Activated CD8-positive, alpha-beta T cell treated with anti-CD3 and anti-CD28 coated beads, Interleukin-2, amount 10 ng/mL, durations not matched to agents 7 days and 5 days (primary cell): Measurements from ENCODE around the gene PLA2G4F. TPM values are rescaled to one million over a fixed set of nuclear protein-coding genes. Genes with fewer than 3 reads are reported as not detected.

Experiments used
- ATAC-seq: fragments of 150-1000 bp; cut with Tn5 transposase; one replicate; pipeline ENCODE4 v1.10.0; 2021; ENCODE audit warnings: moderate library complexity
- CTCF ChIA-PET: fragments of 350-600 bp; sonication (Branson Sonifier 250); formaldehyde crosslinking; loops from one replicate; lab custom pipeline; 2021; ENCODE audit warnings: antibody characterized with exemption; lab: Charles Lee
- POLR2A ChIA-PET: fragments of 350-600 bp; sonication (Branson Sonifier 250); formaldehyde crosslinking; loops from one replicate; lab custom pipeline; 2021; ENCODE audit warnings: antibody characterized with exemption; lab: Charles Lee
- DNase-seq: peaks from one replicate; pipeline ENCODE4 v3.0.0-alpha.2; 2020
- H3K27ac Mint-ChIP-seq: one replicate; pipeline ENCODE4 v1.8.0; 2021; ENCODE audit warnings: mild to moderate bottlenecking, mixed read lengths
- H3K27me3 Mint-ChIP-seq: one replicate; pipeline ENCODE4 v1.8.0; 2021; ENCODE audit warnings: low read depth, mixed read lengths
- H3K36me3 Mint-ChIP-seq: one replicate; pipeline ENCODE4 v1.8.0; 2021; ENCODE audit warnings: low read depth, mixed read lengths
- H3K4me1 Mint-ChIP-seq: one replicate; pipeline ENCODE4 v1.8.0; 2021; ENCODE audit warnings: low read depth, mixed read lengths
- H3K4me3 Mint-ChIP-seq: one replicate; pipeline ENCODE4 v1.8.0; 2021; ENCODE audit warnings: mild to moderate bottlenecking, mixed read lengths
- H3K9me3 Mint-ChIP-seq: one replicate; pipeline ENCODE4 v1.8.0; 2022; ENCODE audit warnings: mixed read lengths; ENCODE audit not compliant: insufficient read depth
- total RNA-seq, 2 experiments: library from RNA; stranded (reverse); gene quantifications; one replicate each; pipeline ENCODE4 v1.2.3, GENCODE V29; 2021

The PLA2G4F gene
- total RNA-seq, 2 experiments from 2014 or later = not detected

DNA sequence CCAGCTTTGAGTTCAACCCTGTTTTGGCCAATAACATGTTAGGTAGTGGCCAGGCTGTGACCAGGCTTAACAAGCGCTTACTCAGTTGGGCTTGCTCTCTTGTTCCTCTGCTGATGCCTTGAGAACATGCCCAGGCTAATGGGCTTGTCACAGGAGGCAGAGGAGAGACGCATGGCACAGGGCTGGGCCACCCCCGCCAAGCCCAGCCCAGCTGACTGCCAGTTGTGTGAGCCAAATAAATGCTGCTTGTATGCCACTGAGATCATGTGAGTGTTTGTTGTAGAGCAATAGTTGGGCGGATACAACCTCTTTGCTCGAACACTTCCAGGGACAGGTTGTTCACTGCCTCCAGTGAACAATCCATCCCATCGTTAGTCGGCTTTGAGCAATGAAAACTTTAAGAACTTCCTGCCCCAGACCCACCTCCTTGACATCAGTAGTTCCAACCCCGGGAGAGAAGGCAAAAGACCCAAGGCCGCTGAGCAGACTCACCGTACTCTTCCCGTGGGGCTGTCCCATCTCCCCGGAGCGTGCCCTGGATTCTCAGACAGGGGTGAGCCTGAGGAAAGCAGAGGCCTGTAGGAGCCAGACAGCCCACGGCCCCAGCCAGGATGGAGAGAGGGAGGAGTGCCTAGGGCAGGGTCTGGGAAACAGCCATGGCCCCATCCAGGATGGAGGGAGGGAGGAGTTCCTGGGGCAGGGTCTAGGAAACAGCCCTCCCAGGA is 4.1 kb downstream of the PLA2G4F start:
- ChIA-PET CTCF (no interaction called here), POLR2A (no interaction called here)
- Mint-ChIP-seq H3K4me1 (no peaks in the 10 kb centered on the region), H3K9me3 (no peaks in the 10 kb centered on the region), H3K4me3 (no peak overlapping the region), H3K27ac (no peak overlapping the region), H3K36me3 (no peaks in the 10 kb centered on the region), H3K27me3 (no peaks in the 10 kb centered on the region)
- no peak for ATAC-seq
- DNase-seq = no peak

DNA sequence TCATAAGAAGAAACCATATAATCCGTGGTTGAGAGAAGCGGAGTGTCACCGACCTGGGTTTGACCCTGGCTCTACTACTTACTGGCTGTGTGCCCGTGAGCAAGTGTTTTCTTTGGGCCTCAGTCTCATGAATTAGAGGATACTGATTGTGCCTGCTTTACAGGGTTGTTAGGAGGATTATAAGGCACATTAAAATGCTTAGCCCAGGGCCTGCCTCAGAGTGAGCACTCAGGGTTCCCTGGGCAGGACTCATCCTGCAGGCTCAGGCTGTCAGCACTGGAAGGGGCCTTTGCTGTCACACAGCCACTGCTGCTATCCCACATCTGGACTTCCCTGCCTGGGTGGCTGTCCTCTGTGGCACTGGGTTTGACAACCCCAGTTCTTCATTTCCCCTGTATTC is 4.7 kb downstream of the PLA2G4F start:
- no peak for ATAC-seq
- CTCF ChIA-PET = no interaction called here

DNA sequence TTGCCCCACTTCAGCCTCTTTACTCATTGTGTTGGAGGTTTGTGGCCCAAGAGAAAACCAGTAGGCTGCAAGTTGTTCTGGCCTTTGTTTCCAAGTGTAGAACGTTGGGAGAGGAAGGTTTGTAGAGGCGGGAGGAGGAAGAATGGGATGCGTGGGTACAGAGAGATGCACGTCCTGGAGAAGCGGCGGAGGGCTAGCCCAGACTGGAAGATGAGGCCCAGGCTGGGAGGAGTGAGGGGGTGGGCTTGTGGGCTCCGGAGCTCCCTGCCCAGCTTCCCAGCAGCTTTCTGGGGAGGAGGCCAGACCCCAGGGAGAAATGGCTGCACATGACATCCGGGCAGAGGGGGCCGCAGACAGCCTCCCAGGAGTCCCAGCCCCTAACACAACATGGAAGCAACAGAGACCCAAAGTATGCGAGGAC is 5.3 kb downstream of the PLA2G4F start:
- CTCF ChIA-PET = no interaction called here
- Mint-ChIP-seq H3K36me3 (no peaks in the 10 kb centered on the region), H3K27me3 (no peaks in the 10 kb centered on the region), H3K9me3 (no peaks in the 10 kb centered on the region), H3K4me1 (no peaks in the 10 kb centered on the region), H3K4me3 (no peak overlapping the region), H3K27ac (no peak overlapping the region)
- ATAC-seq = no peak
- DNase-seq = no peak
- POLR2A ChIA-PET = no interaction called here

More for the DNA sequence above, 4.7 kb downstream of the PLA2G4F start:
- Mint-ChIP-seq H3K4me1 (no peaks in the 10 kb centered on the region), H3K27ac (no peak overlapping the region), H3K36me3 (no peaks in the 10 kb centered on the region), H3K27me3 (no peaks in the 10 kb centered on the region), H3K9me3 (no peaks in the 10 kb centered on the region), H3K4me3 (no peak overlapping the region)
- DNase-seq = no peak
- POLR2A ChIA-PET = no interaction called here

DNA sequence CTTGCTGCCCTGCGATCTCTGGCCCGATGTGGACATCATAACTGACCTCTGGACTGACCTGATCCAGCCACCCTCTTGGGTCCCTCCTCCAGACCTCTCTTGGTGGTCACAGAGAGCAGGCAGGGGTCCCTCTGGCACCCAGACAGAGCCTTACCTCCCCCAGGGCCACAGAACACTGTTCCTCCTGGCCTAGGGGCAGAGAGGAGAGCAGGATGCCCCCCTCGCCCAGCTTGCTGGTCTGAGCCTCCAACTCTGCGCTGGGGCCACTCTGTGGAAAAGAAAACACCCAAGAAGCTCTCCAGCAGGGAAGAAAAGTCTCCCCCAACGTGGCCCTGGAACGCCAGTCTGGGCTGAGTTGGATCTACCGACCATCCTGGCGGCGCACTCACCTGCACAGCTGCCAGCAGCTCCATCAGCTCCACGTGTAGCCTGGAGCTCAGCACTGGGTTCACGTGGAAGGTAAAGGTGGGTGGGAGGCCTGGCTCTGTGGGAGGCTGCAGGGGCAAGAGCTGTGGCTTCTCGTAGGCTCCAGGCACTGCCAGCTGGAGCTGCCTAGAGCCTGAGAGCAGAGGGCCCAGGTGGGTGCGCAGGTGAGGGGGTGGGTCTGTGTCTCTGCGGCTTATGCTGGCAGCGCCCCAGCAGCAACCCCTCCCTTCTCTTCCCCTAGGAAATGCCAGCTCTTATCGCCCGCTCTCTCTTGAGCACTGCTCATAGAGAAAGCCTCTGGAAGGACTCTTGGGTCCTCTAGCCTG is 6.0 kb downstream of the PLA2G4F start:
- CTCF ChIA-PET = no interaction called here
- Mint-ChIP-seq H3K27ac (no peak overlapping the region), H3K4me3 (no peak overlapping the region), H3K4me1 (no peaks in the 10 kb centered on the region), H3K36me3 (no peaks in the 10 kb centered on the region), H3K9me3 (no peaks in the 10 kb centered on the region), H3K27me3 (no peaks in the 10 kb centered on the region)
- DNase-seq (no peak), ATAC-seq (no peak)
- POLR2A ChIA-PET = no interaction called here

DNA sequence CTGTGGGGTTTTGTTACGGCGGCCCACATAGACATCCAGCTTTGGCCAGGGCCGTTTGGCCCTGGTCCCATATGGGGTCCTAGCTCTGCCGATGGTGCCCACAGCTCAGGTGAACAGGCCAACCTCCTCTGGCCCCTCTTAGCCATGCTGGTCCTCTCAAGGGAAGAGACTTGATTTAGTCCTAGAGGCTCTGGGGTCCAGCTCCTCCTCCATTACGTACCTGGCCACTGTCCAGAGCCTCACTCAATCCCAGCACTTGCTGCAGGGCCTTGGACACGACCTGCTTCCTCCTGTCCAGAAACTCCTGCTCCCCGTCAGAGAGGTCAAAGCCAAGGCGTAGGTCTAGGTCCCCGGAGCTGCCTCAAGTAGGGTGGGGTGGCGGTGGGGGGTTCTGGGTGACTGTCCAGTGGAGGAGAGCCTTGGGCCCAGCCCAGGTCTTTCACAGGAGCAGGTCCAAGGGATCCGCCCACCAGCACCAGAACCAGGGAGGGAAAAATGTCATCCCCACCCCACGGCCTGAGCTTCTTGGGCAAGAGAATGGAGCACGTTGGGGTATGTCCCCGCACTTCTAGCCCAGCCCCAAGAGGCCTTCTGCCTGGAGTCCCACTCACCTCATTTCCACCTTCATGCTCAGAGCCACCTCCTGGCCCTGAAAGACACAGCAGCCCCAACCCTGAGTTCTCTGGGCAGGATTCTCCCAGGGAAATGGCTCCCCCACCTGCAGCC is 6.8 kb downstream of the PLA2G4F start:
- ATAC-seq = no peak
- H3K4me1 Mint-ChIP-seq = no peaks in the 10 kb centered on the region
- DNase-seq = no peak
- ChIA-PET CTCF (no interaction called here), POLR2A (no interaction called here)
- no peak overlapping the region for H3K27ac Mint-ChIP-seq
- H3K36me3 Mint-ChIP-seq = no peaks in the 10 kb centered on the region
- H3K4me3 Mint-ChIP-seq = no peak overlapping the region
- H3K27me3 Mint-ChIP-seq = no peaks in the 10 kb centered on the region
- H3K9me3 Mint-ChIP-seq = no peaks in the 10 kb centered on the region

DNA sequence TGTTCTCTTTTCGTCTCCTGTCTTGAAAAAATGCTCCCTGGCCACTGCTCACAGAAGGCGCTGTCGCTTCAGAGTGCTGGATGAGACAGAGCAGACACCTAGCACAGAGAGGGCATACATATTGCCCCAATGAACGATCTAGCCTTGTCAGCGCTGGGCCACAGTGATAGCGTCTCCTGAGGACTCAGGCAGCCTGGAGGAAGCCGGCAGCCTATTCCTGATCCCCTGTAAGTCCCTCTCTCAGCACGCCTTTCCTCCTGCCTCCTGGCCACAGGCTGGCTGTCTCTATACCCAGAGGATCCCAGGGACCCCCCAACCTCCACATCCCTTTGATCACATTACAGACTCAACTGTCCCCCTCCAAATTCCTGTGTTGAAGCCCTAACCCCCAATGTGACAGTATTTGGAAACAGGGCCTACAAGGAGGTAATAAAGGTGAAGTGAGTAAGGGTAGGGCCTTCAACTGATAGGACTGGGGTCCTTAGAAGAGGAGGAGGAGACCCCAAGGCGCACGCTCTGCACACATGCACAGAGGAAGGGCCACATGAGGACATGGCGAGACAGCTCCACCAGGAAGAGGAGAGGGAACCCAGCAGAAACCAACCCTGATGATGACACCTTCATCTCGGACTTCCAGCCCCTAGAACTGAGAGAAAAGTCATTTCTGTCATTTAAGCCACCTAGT is 7.5 kb downstream of the PLA2G4F start:
- no peak overlapping the region for H3K27ac Mint-ChIP-seq
- H3K4me1 Mint-ChIP-seq = no peaks in the 10 kb centered on the region
- ATAC-seq (no peak), DNase-seq (no peak)
- CTCF ChIA-PET = no interaction called here
- no peaks in the 10 kb centered on the region for H3K36me3 Mint-ChIP-seq
- no peaks in the 10 kb centered on the region for H3K9me3 Mint-ChIP-seq
- no peaks in the 10 kb centered on the region for H3K27me3 Mint-ChIP-seq
- H3K4me3 Mint-ChIP-seq = no peak overlapping the region
- POLR2A ChIA-PET = no interaction called here

DNA sequence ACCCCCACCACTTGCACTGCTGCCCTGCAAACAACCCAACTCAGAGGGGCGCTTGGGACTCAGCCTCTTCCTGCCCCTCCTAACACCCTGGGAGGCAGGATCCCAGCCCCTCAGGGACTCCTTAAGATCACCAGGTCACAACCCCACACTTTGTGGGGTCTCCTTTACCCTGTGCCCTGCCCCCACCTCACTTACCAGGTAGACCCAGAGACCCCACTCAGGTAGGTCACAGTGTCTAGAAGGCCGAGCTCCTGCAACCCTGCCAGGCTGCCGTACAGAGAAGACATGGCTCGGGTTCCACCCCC is 9.1 kb downstream of the PLA2G4F start:
- H3K27ac Mint-ChIP-seq = no peak overlapping the region
- POLR2A ChIA-PET = interaction anchor here (0.6 kb wide), 1 partner anchor 105 kb away, joined by 3 read pairs; no protein-coding TSS in a partner anchor
- CTCF ChIA-PET = no interaction called here
- no peaks in the 10 kb centered on the region for H3K9me3 Mint-ChIP-seq
- H3K4me1 Mint-ChIP-seq = no peaks in the 10 kb centered on the region
- H3K4me3 Mint-ChIP-seq = no peak overlapping the region
- DNase-seq (no peak), ATAC-seq (no peak)
- no peaks in the 10 kb centered on the region for H3K36me3 Mint-ChIP-seq
- H3K27me3 Mint-ChIP-seq = no peaks in the 10 kb centered on the region

DNA sequence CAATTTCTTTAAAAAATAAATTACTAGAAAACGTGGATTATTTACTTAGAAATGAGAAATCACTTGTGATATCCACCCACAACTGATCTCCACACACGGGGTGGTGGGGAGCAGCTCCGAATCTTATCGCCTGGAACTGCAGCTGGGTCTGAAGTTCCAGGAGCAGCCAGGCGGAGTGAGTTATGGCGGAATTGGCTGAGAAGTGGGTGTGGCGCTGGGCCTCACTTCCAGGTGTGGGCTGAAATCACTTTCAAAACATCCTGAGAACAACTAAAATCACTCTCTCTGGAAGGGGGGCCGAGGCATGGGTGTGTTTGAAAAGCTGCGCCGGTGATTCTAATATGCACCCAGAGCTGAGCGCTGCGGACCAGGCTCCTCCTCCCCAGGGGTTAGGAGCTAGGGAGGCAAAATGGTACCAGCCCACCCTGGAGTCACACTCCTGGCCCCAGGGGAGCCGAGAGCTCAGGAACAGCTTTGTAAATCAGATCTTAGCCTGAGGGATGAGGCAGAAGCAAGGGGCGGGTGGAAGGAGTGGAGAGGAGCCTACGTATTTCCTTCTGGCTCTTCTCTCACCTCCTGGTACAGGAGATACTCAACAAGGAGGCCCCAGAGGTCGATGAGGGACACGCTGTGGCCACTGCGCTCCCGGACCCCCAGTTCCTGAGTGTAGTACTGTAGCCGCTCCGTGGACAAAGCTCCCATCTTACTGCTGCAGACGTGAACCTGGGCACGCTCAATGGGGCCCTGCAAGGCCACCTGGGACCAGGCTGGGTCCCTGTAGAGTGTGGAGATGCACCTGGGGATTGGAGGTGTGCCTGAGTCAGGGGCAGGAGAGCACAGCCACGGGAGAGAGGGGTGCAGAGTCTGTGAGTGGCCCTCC is 9.6 kb downstream of the PLA2G4F start:
- no peaks in the 10 kb centered on the region for H3K4me1 Mint-ChIP-seq
- POLR2A ChIA-PET = interaction anchor here (0.6 kb wide), 1 partner anchor 105 kb away, joined by 3 read pairs; no protein-coding TSS in a partner anchor
- H3K9me3 Mint-ChIP-seq = no peaks in the 10 kb centered on the region
- H3K27me3 Mint-ChIP-seq = no peaks in the 10 kb centered on the region
- H3K36me3 Mint-ChIP-seq = no peaks in the 10 kb centered on the region
- no peak overlapping the region for H3K27ac Mint-ChIP-seq
- DNase-seq (no peak), ATAC-seq (no peak)
- CTCF ChIA-PET = interaction anchor here (1.0 kb wide), 1 partner anchor 9 kb away, joined by 4 read pairs; no protein-coding TSS in a partner anchor
- H3K4me3 Mint-ChIP-seq = no peak overlapping the region

DNA sequence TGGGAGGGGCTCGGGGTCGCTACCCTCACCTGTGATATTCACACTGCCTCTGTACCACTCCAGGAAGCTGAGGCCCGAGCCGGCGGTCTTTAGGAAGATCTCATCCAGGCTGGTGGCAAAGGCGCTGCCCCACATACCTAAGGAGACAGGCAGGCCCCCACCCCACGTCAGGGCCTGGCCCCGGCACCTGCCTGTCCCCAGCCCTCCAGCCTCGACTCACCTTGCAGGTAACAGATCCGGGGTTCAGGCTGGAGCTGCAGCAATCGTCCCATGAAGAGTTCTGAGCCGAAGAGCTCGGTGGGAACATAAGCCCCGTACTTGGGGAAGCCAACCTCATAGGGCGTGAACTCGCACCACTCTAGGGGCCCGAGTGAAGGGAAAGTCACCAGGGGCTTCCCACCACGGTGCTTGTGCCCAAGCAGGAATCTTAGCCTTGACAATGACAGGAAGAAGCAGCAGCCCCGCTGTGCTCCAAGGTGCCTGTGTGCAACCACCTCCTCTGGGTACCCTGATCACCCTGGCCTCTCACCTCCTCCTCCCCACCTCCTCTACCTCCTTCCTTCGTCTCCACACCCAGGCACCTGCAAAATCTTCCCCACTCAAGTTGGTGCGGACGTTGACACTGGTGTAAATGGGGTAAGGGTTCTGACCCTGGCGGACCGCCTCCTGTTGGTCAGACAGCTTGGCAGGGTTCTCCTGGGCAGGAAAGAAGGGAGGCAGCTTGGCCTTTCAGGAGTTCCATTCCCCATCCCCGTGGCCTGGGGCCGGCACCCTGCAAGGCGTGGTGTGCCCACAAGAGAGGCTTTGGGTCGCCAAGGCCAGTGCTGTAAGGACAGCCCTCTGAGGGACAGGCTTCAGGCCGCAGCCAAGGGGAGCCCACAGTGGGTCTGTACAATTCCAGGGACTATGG is 10.6 kb downstream of the PLA2G4F start:
- Mint-ChIP-seq H3K36me3 (no peaks in the 10 kb centered on the region), H3K4me1 (no peaks in the 10 kb centered on the region), H3K9me3 (no peaks in the 10 kb centered on the region), H3K27ac (no peak overlapping the region), H3K27me3 (no peaks in the 10 kb centered on the region), H3K4me3 (no peak overlapping the region)
- ATAC-seq (no peak), DNase-seq (no peak)
- ChIA-PET CTCF (interaction anchor here (1.0 kb wide), 1 partner anchor 8 kb away, joined by 4 read pairs; no protein-coding TSS in a partner anchor), POLR2A (no interaction called here)

DNA sequence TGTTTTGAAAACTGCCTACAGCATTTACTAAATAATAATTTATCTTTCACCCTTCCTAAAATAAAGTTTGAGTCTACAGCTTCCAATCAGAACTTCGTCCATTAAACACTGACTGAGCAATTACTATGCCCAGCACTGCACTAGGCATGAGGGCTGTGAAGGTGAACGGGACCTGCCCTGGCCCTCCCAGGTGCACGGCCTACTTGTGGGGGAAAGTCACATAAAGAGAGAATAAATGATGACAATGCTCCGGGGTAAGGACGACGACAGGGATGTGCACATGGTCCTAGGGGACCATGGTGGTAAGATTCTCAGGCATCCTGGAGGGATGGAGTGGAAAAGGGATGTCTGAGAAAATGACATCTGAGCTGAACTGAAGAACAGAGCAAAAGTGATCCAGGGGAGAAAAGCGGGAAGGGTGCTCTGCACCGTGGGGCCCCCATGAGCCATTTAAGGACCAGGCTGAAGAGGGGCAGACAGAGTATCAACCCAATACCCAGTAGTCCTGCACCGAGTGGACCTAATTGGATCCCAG is 11.5 kb downstream of the PLA2G4F start:
- DNase-seq (no peak), ATAC-seq (no peak)
- CTCF ChIA-PET = no interaction called here
- H3K9me3 Mint-ChIP-seq = no peaks in the 10 kb centered on the region
- H3K27ac Mint-ChIP-seq = no peak overlapping the region
- POLR2A ChIA-PET = no interaction called here
- no peak overlapping the region for H3K4me3 Mint-ChIP-seq
- no peaks in the 10 kb centered on the region for H3K4me1 Mint-ChIP-seq
- no peaks in the 10 kb centered on the region for H3K27me3 Mint-ChIP-seq
- no peaks in the 10 kb centered on the region for H3K36me3 Mint-ChIP-seq
